Measurements from ENCODE around the gene SPACA5.
A peak's percentile ranks its signal among the peaks of the same experiment; 100 is the strongest.
"Not testable (repeated sequence)": the region's sequence is repeated elsewhere in the genome, so short reads cannot be mapped to it uniquely, and the experiment has no call there.

SPACA5 gene

DNA sequence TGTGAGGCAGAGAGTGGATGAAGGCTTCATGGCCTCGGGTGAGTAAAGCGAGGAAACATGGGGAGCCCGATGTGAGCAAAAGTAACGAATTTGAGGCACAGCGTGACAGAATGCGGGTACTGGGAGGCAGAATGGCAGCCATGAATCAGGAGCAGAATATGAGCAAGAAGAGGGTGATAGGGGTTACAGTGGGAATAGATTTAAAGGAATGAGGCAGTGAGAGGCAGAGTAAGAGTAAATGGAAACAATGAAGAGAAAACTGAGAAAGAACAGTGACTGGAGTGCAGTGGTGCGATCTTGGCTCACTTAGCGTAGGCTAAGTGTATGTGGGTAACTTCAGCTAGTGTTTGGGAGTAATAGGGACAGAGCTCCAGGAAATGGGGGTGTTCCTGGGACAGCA is at the start of gene SPACA5:
SPACA5 (plus strand) TSS at position 301 of the 400 bp plus-strand sequence. CDS start 815 bp downstream, outside the sequence.
- DNase-seq (ENCODE audit: low read depth in 4 of 4, low spot score in 1 of 4): not testable (repeated sequence)

DNA sequence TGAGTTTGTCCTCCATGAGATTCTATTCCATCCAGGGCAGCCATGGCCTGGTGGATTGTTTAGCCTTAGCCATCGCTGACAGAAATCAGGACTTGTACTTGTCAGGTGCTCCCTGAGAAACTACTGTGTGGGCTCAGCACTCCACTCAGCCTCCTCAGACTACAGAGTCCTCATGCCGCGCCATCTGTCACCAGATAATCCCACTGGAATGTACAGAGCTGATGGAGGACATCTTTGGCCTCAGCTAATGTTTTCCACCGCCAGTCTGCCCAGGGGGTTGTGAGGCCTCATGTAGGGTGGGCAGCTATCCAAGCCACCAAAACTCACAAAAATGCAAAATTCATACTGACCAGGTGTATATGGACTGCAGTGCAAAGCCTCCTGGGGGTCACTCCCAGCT is 48.6 kb upstream of the SPACA5 start:
- not testable (repeated sequence) for DNase-seq (ENCODE audit: low read depth in 4 of 4, low spot score in 1 of 4)

DNA sequence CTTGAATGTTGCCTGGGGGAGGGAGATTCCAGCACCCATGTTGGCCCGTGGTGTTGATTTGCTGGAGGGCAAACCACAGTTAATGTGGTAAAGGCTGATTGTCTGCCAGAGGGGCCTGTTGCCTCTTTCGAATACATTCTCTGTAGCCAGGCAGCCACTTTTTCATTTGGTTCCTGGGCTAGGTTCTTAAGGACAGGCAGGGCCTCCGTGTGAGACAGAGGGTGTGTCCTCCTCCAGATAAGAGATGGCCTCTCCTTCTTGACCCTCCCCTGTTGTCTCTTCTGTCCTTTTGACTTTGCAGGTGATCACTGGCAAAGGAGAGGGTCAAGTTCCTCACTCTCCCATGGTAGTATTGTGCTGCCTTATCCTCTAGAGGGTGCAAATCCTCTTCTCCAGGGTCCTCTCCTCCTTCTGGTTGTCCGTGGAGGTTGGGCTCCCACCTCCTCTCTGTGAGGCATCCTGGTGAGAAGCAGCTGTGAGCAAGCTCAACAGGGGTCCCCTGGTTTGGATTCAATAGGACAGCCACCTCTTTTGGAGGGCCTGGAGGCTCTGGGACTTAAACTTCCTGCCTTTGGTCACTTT is 47.9 kb upstream of the SPACA5 start:
- no peak for DNase-seq (ENCODE audit: low read depth in 4 of 4, low spot score in 1 of 4)

DNA sequence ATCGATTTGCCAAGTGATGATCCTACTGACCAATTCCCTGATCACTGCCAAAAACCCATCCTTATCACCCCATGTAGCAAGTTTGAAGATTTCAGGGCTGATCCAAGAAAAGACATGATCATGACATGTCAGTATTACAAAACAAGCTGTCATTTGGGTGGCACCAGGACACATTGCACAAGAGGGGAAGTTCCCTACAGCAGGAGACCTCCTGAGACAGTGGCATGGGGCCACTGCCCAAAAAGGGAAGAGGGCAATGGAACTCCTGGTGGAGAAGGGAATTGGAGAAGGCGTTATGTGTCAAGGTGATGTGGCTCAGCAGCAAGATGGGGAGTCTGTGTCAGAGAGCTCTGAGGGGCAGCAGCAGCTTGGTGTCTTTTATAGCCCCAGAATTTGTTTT is 46.4 kb upstream of the SPACA5 start:
- DNase-seq (ENCODE audit: low read depth in 4 of 4, low spot score in 1 of 4): no peak

DNA sequence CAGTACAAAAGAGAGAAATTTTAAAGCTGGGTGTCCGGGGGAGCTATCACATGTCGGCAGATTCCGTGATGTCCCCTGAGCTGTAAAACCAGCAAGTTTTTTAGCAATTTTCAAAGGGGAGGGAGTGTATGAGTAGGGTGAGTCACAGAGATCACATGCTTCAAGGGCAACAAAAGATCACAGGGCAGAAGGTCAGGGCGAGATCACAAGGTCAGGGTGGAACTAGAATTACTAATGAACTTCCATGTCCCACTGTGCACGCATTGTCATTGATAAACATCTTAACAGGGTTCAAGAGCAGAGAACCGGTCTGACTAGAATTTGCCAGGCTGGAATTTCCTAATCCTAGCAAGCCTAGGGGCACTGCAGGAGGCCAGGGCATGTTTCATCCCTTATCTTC is 45.0 kb upstream of the SPACA5 start:
- DNase-seq (ENCODE audit: low read depth in 4 of 4, low spot score in 1 of 4): not testable (repeated sequence)

DNA sequence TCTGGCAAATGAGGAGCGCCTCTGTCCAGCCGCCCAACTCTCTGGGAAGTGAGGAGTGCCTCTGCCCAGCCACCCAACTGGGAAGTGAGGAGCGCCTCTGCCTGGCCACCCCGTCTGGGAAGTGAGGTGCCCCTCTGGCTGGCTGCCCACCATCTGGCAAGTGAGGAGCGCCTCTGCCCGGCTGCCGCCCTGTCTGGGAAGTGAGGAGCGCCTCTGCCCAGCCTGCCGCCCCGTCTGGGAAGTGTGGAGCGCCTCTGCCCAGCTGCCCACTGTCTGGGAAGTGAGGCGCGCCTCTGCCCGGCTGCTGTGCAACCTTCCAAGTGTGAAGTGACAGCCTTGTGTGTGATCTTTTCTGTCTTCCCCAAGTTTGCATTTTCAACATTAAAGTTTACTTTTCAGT is 41.3 kb upstream of the SPACA5 start:
- DNase-seq (ENCODE audit: low read depth in 4 of 4, low spot score in 1 of 4): not testable (repeated sequence)

DNA sequence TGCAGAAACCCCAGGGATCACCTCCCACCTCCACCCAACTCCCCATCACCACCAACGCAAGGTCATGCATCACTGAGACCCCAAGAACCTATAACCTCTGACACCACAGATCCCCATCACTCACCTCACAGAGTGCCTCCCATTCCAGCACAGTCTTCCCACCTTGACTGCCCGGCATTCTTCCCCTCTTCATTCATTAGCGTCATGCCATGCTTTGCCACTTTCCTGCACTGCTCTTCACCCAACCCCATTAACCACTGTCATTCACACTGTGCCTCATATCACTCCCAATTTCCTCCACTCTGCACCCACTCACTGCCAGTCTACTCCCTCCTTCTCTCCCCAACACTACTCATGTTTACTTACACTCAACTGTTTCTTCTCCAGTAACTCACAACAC is 33.6 kb upstream of the SPACA5 start:
- DNase-seq (ENCODE audit: low read depth in 4 of 4, low spot score in 1 of 4): no peak

DNA sequence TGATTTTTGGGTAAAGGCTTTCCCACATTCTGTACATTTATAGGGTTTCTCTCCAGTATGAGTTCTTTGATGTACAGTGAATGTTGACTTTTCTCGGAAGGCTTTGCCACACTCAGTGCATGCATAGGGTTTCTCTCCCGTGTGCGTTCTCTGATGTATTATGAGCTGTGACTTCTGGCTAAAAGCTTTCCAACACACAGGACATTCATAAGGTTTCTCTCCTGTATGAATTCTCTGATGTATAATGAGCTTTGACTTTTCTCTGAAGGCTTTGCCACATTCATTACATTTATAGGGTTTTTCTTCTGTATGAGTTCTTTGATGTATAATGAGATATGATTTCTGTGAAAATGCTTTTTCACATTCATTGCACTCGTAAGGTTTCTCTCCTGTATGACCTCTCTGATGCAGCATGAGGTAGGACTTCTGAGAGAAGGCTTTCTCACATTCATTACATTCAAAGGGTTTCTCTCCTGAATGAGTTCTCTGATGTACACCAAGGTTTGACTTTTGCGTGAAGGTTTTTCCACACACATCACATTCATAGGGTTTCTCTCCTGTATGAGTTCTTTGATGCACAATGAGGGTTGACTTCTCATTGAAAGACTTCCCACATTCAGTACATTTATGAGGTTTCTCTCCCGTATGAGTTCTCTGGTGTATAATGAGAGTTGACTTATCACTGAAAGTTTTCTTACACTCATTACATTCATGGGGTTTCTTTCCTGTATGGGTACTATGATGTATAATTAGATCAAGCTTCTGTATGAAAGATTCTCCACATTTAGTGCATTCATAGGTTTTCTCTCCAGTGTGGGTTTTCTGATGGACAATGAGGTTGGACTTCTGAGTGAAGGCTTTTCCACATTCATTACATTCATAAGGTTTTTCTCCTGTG is 30.3 kb upstream of the SPACA5 start:
- no peak for DNase-seq (ENCODE audit: low read depth in 4 of 4, low spot score in 1 of 4)

DNA sequence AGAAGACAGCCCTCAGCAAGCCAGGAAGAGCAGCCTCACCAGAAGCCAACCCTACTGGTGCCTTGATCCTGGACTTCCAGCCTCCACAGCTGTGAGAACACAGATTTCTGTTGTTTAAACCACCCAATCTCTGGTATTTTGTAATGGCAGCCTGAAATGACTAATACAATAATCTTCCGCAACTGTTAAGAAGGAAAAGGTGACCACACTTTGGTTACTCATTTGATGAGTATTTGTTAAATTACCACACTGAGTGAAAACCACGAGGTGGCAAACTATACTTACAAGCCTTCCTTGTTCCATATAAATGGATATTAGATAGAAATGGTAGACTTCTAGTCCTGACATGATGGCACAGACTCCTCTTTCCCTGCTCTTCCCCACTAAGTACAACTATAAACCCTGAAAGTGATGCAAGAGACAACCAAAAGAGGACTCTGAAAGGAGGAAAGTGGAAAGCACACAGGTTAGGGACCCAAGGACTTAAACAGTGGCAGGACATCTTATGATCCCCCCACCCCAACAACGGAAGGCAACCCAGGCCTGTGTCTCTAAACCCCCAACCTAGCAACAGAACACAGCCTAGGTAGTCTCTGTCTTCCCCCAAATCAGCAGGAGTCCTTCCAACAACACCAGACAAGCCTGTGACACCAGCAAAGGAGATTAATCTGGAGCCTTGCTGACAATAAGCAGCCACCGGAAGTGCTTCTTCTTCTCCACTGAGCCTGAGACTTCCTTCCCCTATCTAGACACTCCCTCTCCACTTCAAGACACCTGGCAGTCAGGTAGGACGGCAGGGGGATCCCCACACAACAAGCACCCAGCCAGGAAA is 15.3 kb upstream of the SPACA5 start:
- DNase-seq (ENCODE audit: low read depth in 4 of 4, low spot score in 1 of 4): no peak

DNA sequence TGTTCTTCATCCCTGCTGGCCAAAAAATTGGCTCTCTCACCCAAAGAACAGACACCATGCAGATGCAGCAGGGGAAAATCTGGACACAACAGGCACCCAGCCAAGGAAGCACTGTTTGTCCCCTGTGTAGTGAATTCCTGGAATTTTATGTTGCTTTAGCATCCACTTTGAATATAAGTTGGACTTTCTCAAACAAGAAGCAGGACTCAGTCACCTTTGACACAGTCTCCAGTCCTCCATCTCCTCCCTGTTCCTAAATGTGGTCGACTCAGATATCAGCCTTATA is 14.8 kb upstream of the SPACA5 start:
- no peak for DNase-seq (ENCODE audit: low read depth in 4 of 4, low spot score in 1 of 4)

DNA sequence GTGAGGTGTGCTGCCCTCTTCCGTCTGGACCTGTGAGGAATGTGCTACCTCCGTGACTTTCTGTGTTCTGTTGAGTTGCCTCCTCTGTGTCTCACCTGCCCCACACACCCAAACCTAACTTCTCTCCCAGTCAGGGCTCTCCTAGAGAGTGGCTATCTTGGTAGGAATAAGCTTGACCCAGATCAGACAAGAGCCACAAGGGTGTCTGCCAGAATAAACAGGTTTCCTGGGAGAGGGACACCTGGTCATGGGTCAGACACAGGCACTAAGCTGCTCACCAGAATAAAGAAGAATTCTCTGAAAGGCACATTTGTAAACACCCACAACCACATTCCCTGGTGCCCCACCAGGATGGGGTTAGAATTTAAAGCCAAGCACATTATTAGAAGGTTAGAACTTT is 14.1 kb upstream of the SPACA5 start:
- no peak for DNase-seq (ENCODE audit: low read depth in 4 of 4, low spot score in 1 of 4)

DNA sequence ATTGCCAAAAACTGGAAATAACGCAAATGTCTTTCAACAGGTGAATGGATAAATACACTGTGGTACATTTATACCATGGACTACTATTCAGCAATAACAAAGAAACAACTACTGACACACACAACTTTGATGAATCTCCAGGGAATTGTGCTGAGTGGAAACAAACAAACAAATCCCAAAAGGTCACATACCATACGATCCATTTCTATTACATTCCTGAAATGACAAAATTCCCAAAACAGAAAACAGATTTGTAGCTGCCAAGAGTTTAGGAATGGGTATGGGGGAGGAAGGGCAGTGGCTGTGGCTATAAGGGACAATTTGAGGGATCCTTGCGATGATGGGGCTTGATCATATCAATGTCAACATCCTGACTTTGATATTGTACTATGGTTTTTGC is 5.5 kb upstream of the SPACA5 start:
- DNase-seq (ENCODE audit: low read depth in 4 of 4, low spot score in 1 of 4): no peak

DNA sequence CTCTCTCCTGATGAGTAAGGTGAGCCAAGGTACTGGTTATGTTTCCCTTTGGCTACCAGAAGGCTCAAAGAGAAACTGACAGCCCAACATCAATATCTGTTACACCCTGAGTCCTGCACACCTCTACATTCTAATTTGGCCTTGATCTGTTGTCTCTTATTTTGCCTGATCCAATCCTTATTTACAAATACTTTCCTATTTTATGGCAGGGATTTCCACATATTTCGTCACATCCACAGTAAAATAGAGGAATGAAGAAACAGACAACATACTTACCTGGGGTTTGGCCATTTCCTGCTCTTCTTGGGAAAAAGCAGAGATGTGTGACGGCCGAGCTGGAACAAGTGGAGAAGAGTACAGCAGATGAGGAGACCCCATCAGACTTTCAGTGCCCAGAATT is 4.5 kb upstream of the SPACA5 start:
- DNase-seq (ENCODE audit: low read depth in 4 of 4, low spot score in 1 of 4): no peak

DNA sequence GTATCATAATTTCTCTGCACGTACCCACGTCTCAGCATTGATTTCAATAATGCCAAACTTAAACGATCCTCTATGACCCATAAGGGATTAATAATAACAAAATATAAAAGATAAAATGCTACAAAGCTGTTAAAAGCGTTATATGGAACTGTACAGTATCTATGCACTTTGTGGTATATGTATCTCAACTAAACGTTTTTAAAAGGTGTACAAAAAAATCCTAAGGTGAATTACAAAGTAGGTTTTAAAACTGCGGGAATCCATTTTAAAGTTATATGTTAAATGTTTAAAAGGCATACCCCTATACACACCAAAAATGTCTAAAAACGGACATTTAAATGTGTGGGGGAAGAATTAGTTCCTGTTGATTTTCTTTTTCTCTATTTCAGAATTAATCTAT is 3.9 kb upstream of the SPACA5 start:
- DNase-seq (ENCODE audit: low read depth in 4 of 4, low spot score in 1 of 4): no peak

DNA sequence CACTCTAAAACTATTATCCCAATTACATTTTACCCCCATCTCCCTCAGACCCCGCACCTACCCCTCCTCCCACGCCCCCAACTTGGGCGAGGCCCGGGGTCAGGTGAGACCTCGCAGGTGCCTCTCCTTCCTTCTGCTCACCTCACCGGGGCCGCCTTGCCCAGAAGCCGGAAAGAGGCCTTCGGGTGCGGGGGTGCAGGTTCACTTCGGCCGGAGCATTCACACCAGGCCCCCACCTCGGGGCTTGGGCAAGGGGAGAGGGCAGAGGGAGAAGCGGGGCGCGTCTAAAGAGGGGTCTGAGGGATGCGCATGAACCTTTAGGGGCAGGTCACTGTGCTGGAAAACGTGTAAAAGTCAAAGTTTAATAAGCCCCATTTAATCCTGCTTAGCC is 3.4 kb upstream of the SPACA5 start:
- DNase-seq (ENCODE audit: low read depth in 4 of 4, low spot score in 1 of 4): no peak

DNA sequence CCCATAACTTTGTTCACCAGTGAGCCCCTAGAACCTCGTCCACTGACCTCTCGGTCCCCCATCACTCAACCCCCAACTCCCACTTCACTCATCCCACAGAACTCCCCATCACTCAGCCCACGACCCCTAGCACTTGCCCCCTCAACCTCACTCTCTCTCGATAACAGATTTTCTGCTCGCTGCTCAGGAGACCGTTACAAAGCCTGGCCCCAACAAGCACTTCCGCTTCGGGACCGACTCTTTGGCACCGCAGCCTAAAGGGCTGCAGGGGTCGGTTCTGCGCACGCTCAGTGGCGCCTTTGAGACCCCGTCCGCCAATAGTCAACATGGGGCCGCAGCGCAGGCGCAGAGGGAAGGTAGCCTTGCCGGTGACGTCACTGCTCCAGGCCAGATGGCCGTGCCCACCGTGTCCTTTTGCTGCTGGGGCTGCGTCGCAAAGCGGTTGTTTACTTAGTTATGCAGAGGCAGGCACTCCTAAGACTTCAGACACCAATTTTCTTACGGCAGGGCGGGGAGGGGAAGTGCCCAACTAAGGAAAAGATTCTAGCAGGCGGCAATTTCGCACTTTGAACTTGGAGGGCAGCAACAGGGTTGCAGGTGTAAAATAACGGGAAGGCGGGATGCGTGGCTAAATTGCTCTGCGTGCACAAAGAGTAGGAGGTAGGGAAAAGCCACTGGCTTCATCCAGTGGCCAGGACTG is 2.9 kb upstream of the SPACA5 start, which contains the start of gene ZNF182:
ZNF182 (minus strand) TSS at position 232 of the 700 bp plus-strand sequence. CDS start 1,380 bp downstream, outside the sequence.
- DNase-seq (ENCODE audit: low read depth in 4 of 4, low spot score in 1 of 4): peak; percentile 76 to 83 (median 80)

DNA sequence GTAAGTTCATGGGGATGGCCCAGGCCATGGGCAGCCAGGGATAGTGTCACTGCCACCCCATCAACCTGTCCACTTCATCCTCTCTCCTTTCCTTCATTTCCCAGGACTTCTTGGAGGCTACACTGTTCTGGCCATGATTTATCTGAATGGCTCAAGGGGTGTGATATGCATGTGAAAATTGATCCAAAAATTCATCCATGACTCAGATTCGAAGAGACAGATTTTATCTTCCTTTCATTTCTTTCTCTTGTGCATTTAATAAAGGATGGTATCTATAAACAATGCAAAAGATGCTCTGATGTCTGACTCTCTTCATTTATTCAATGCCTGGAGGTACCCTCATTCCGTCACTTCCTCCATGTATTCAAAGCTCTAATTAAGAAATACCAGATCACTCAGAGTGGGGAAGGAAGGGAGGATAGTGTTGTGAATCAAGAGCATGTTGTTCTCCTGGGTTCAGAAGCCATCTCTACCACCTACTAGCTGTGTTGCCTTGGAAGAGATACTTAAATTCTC is 2.7 kb downstream of the SPACA5 start:
- DNase-seq (ENCODE audit: low read depth in 4 of 4, low spot score in 1 of 4): not testable (repeated sequence)

DNA sequence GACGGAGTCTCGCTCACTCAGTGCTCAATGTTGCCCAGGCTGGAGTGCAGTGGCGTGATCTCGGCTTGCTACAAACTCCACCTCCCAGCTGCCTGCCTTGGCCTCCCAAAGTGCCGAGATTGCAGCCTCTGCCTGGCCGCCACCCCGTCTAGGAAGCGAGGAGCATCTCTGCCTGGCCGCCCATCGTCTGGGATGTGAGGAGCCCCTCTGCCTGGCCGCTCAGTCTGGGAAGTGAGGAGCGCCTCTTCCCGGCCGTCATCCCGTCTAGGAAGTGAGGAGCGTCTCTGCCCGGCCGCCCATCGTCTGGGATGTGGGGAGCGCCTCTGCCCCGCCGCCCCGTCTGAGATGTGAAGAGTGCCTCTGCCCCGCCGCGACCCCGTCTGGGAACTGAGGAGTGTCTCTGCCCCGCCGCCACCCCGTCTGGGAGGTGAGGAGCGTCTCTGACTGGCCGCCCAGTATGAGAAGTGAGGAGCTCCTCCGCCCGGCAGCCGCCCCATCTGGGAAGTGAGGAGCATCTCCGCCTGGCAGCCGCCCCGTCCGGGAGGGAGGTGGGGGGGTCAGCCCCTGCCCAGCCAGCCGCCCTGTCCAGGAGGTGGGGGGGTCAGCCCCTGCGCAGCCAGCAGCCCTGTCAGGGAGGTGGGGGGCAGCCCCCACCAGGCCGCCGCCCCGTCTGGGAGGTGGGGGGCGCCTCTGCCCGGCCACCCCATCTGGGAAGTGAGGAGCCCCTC is 10.0 kb downstream of the SPACA5 start:
- not testable (repeated sequence) for DNase-seq (ENCODE audit: low read depth in 4 of 4, low spot score in 1 of 4)

DNA sequence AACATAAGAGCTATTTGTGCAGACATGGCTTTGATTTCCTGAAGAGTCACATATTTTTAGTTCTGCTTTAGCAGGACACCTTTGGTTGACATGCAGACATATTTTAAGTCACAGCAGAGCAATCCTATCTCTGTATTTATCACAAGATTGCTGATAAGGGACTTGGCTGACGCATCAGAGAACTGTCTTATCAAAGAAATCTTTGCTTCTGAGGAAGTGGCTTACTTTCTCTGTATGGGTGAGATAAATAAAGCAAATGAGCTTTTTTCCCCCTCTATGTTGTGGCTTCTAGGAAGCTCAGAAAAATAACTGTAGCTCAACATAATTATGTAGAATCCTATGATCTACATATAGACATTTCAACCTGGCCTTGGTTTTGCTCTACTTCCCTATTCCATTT is 13.1 kb downstream of the SPACA5 start:
- not testable (repeated sequence) for DNase-seq (ENCODE audit: low read depth in 4 of 4, low spot score in 1 of 4)

DNA sequence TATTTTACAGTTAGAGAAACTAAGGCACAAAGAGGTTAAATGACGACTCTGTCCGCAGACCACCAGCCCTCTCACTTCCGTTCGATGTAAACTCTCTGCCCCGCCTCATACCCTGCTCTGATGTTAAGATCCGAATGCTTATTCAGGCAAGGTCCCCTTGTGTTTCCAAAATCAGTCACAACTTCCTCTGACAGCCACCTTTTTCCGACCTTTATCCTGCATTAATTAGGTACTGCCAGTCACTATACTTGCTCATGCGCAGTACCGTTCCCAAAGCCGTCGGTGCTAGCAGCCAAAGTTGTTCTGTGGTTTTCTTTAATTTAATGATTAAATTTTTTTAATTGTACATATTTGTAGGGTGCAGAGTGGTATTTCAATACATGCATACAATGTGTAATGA is 13.7 kb downstream of the SPACA5 start:
- DNase-seq (ENCODE audit: low read depth in 4 of 4, low spot score in 1 of 4): not testable (repeated sequence)
